Measurements from ENCODE around the gene MUC3A.
"Not testable (repeated sequence)": the region's sequence is repeated elsewhere in the genome, so short reads cannot be mapped to it uniquely, and the experiment has no call there.

Gene MUC3A

GRCh38 chr7:100949227-100949932, at the start of gene MUC3A:
Gene MUC3A (plus strand): TSS chr7:100949534. CDS start chr7:100949625, 91 bp downstream.
- no peak for DNase-seq (ENCODE audit: low read depth in 4 of 4, low spot score in 1 of 4)

GRCh38 chr7:100900978-100901377, 48.4 kb upstream of the MUC3A start:
- no peak for DNase-seq (ENCODE audit: low read depth in 4 of 4, low spot score in 1 of 4)

- DNase-seq (ENCODE audit: low read depth in 4 of 4, low spot score in 1 of 4) = no peak
Measured at GRCh38 chr7:100901921-100902332, 47.4 kb upstream of the MUC3A start.

- DNase-seq (ENCODE audit: low read depth in 4 of 4, low spot score in 1 of 4) = no peak
Measured at GRCh38 chr7:100902638-100903037, 46.7 kb upstream of the MUC3A start.

- no peak for DNase-seq (ENCODE audit: low read depth in 4 of 4, low spot score in 1 of 4)
Measured at GRCh38 chr7:100908512-100908911, 40.8 kb upstream of the MUC3A start.

- DNase-seq (ENCODE audit: low read depth in 4 of 4, low spot score in 1 of 4) = not testable (repeated sequence)
Measured at GRCh38 chr7:100910443-100910842, 38.9 kb upstream of the MUC3A start.

GRCh38 chr7:100911484-100911883, 37.9 kb upstream of the MUC3A start:
- DNase-seq (ENCODE audit: low read depth in 4 of 4, low spot score in 1 of 4) = no peak

- no peak for DNase-seq (ENCODE audit: low read depth in 4 of 4, low spot score in 1 of 4)
Measured at GRCh38 chr7:100914208-100914878, 35.0 kb upstream of the MUC3A start.

GRCh38 chr7:100914879-100915447, 34.4 kb upstream of the MUC3A start:
- no peak for DNase-seq (ENCODE audit: low read depth in 4 of 4, low spot score in 1 of 4)

GRCh38 chr7:100919335-100919734, 30.0 kb upstream of the MUC3A start:
- DNase-seq (ENCODE audit: low read depth in 4 of 4, low spot score in 1 of 4) = not testable (repeated sequence)

- DNase-seq (ENCODE audit: low read depth in 4 of 4, low spot score in 1 of 4) = not testable (repeated sequence)
Measured at GRCh38 chr7:100919779-100920437, 29.4 kb upstream of the MUC3A start.

GRCh38 chr7:100921039-100921438, 28.3 kb upstream of the MUC3A start:
- DNase-seq (ENCODE audit: low read depth in 4 of 4, low spot score in 1 of 4) = no peak

GRCh38 chr7:100923616-100924015, 25.7 kb upstream of the MUC3A start:
- DNase-seq (ENCODE audit: low read depth in 4 of 4, low spot score in 1 of 4) = not testable (repeated sequence)

GRCh38 chr7:100929808-100930174, 19.5 kb upstream of the MUC3A start:
- DNase-seq (ENCODE audit: low read depth in 4 of 4, low spot score in 1 of 4) = no peak

- DNase-seq (ENCODE audit: low read depth in 4 of 4, low spot score in 1 of 4) = no peak
Measured at GRCh38 chr7:100933734-100934133, 15.6 kb upstream of the MUC3A start.

- not testable (repeated sequence) for DNase-seq (ENCODE audit: low read depth in 4 of 4, low spot score in 1 of 4)
Measured at GRCh38 chr7:100935381-100935780, 14.0 kb upstream of the MUC3A start.

- not testable (repeated sequence) for DNase-seq (ENCODE audit: low read depth in 4 of 4, low spot score in 1 of 4)
Measured at GRCh38 chr7:100936167-100936566, 13.2 kb upstream of the MUC3A start.

GRCh38 chr7:100942045-100942774, 7.1 kb upstream of the MUC3A start:
- DNase-seq (ENCODE audit: low read depth in 4 of 4, low spot score in 1 of 4) = no peak

- DNase-seq (ENCODE audit: low read depth in 4 of 4, low spot score in 1 of 4) = no peak
Measured at GRCh38 chr7:100943693-100944092, 5.6 kb upstream of the MUC3A start.

GRCh38 chr7:100944138-100944537, 5.2 kb upstream of the MUC3A start:
- DNase-seq (ENCODE audit: low read depth in 4 of 4, low spot score in 1 of 4) = no peak

- DNase-seq (ENCODE audit: low read depth in 4 of 4, low spot score in 1 of 4) = no peak
Measured at GRCh38 chr7:100946111-100946510, 3.2 kb upstream of the MUC3A start.
